DOHH2 (cell line): ENCODE data around the gene MEIOB.

Experiments
- H3F3A ChIP-seq: fragments of 200-600 bp; sonication (generic), shearing (Covaris generic); 2 replicates; pipeline ENCODE4 v1.6.0; 2016; ENCODE audit warnings: antibody characterized with exemption, mild to moderate bottlenecking; ENCODE audit not compliant: control insufficient read depth, insufficient read depth
- H3K27ac ChIP-seq: fragments of 200-600 bp; sonication (generic); 2 replicates; pipeline ENCODE4 v1.5.1; 2014; ENCODE audit warnings: low read depth, mild to moderate bottlenecking, low read length, moderate library complexity
- H3K27me3 ChIP-seq: fragments of 200-600 bp; sonication (generic); 2 replicates; pipeline ENCODE4 v1.6.1; 2014; ENCODE audit warnings: mild to moderate bottlenecking, low read length, mixed read lengths; ENCODE audit not compliant: control insufficient read depth
- H3K36me3 ChIP-seq: fragments of 200-600 bp; sonication (generic); 2 replicates; pipeline ENCODE4 v1.6.1; 2014; ENCODE audit warnings: mild to moderate bottlenecking, low read length, moderate library complexity, mixed read lengths; ENCODE audit not compliant: control insufficient read depth
- H3K4me1 ChIP-seq: fragments of 200-600 bp; sonication (generic); 2 replicates; pipeline ENCODE4 v1.6.1; 2014; ENCODE audit warnings: mild to moderate bottlenecking, low read length, mixed read lengths; ENCODE audit not compliant: control insufficient read depth
- H3K4me2 ChIP-seq: fragments of 200-600 bp; sonication (generic); 2 replicates; pipeline ENCODE4 v1.6.0; 2014; ENCODE audit warnings: mild to moderate bottlenecking, low read length, moderate library complexity
- H3K4me3 ChIP-seq: fragments of 200-600 bp; sonication (generic); 2 replicates; pipeline ENCODE4 v1.5.1; 2014; ENCODE audit warnings: mild to moderate bottlenecking, low read length, mixed read lengths
- H3K79me2 ChIP-seq: fragments of 200-600 bp; sonication (generic); 2 replicates; pipeline ENCODE4 v1.6.1; 2014; ENCODE audit warnings: mild to moderate bottlenecking, low read length, mixed read lengths; ENCODE audit not compliant: control insufficient read depth
- H3K9me2 ChIP-seq: fragments of 200-600 bp; sonication (generic); replicated peaks from 2 replicates; pipeline ENCODE4 v1.6.1; 2014; ENCODE audit warnings: mild to moderate bottlenecking, low read length, mixed read lengths; ENCODE audit not compliant: control insufficient read depth
- H3K9me3 ChIP-seq: fragments of 200-600 bp; sonication (generic); 2 replicates; pipeline ENCODE4 v1.6.1; 2014; ENCODE audit warnings: antibody characterized with exemption, low read length, mixed read lengths; ENCODE audit not compliant: control insufficient read depth, insufficient read depth
- H4K20me1 ChIP-seq: fragments of 200-600 bp; sonication (generic); 2 replicates; pipeline ENCODE4 v1.6.0; 2014; ENCODE audit warnings: low read depth, mild to moderate bottlenecking, antibody characterized with exemption, low read length, moderate library complexity; ENCODE audit not compliant: control insufficient read depth, insufficient read depth
- EZH2phosphoT487 ChIP-seq: fragments of 200-600 bp; sonication (generic); IDR thresholded peaks from 2 replicates; pipeline ENCODE4 v1.6.1; 2017; ENCODE audit warnings: borderline replicate concordance, mild to moderate bottlenecking, antibody characterized with exemption, low read length, moderate library complexity, mixed read lengths
- TF ChIP-seq, protein P1 (sequence below): fragments of 200-600 bp; sonication (generic); IDR thresholded peaks from one replicate; pipeline ENCODE4 v1.5.1; 2014; ENCODE audit warnings: antibody characterized with exemption, mild to moderate bottlenecking, low read depth, low read length; ENCODE audit not compliant: poor library complexity, severe bottlenecking

Gene MEIOB

DNA sequence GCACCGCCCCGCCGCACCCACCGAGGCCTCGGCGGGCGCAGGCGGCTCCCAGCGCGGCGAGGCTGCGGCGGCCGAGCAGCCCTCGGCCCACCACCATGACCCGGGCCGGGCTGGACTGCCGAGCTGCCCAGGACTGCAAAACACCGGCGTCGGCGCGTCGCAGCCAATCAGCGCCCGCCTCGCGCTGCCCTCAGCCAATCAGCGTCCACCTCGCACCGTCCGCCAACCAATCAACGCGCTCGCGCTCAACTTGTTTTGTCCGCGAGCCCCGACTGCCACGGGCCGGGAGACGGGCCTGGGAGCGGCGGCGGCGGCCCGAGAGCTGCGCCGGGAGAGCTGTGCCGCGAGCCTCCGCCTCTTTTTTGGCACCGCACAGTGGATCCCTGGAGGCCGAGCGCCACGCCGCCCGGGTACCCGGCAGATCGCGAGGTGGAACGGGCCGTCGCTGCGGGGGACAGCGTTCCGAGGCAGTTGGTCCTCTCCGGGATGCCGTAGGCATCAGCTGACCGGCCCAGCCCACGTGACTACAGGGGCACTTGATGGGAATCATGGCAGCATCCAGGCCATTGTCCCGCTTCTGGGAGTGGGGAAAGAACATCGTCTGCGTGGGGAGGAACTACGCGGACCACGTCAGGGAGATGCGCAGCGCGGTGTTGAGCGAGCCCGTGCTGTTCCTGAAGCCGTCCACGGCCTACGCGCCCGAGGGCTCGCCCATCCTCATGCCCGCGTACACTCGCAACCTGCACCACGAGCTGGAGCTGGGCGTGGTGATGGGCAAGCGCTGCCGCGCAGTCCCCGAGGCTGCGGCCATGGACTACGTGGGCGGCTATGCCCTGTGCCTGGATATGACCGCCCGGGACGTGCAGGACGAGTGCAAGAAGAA lies 45.0 kb downstream of the MEIOB start, which contains the start of the genes FAHD1 and HAGH:
Gene FAHD1, plus strand, starts transcription at position 516 of the 883 bp plus-strand sequence. Its CDS starts 33 bp downstream, at position 549.
Gene HAGH, minus strand, starts transcription at position 135 of the 883 bp plus-strand sequence. Its CDS starts 38 bp downstream, at position 97.
- TF ChIP-seq EZH2phosphoT487: no peak
- TF ChIP-seq, protein P1, sequence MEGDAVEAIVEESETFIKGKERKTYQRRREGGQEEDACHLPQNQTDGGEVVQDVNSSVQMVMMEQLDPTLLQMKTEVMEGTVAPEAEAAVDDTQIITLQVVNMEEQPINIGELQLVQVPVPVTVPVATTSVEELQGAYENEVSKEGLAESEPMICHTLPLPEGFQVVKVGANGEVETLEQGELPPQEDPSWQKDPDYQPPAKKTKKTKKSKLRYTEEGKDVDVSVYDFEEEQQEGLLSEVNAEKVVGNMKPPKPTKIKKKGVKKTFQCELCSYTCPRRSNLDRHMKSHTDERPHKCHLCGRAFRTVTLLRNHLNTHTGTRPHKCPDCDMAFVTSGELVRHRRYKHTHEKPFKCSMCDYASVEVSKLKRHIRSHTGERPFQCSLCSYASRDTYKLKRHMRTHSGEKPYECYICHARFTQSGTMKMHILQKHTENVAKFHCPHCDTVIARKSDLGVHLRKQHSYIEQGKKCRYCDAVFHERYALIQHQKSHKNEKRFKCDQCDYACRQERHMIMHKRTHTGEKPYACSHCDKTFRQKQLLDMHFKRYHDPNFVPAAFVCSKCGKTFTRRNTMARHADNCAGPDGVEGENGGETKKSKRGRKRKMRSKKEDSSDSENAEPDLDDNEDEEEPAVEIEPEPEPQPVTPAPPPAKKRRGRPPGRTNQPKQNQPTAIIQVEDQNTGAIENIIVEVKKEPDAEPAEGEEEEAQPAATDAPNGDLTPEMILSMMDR: no peak
- Histone ChIP-seq H3K4me3 (peak within 1 kb of the TSS; percentile 91), H3K4me1 (peaks cover 24% of the 10 kb centered on the region), H3K27ac (no peak within 1 kb of the TSS), H3K4me2 (peak within 1 kb of the TSS; percentile 94), H3K36me3 (no peaks in the 10 kb centered on the region), H3F3A (peaks cover 10% of the 10 kb centered on the region; the same call in 1 of the 2 replicates), H3K9me2 (no peaks in the 10 kb centered on the region), H3K27me3 (no peaks in the 10 kb centered on the region), H4K20me1 (0 out of 2 replicates have a peak, but pooled peaks cover 3% of the 10 kb centered on the region), H3K79me2 (peaks cover 27% of the 10 kb centered on the region), H3K9me3 (no peaks in the 10 kb centered on the region)

DNA sequence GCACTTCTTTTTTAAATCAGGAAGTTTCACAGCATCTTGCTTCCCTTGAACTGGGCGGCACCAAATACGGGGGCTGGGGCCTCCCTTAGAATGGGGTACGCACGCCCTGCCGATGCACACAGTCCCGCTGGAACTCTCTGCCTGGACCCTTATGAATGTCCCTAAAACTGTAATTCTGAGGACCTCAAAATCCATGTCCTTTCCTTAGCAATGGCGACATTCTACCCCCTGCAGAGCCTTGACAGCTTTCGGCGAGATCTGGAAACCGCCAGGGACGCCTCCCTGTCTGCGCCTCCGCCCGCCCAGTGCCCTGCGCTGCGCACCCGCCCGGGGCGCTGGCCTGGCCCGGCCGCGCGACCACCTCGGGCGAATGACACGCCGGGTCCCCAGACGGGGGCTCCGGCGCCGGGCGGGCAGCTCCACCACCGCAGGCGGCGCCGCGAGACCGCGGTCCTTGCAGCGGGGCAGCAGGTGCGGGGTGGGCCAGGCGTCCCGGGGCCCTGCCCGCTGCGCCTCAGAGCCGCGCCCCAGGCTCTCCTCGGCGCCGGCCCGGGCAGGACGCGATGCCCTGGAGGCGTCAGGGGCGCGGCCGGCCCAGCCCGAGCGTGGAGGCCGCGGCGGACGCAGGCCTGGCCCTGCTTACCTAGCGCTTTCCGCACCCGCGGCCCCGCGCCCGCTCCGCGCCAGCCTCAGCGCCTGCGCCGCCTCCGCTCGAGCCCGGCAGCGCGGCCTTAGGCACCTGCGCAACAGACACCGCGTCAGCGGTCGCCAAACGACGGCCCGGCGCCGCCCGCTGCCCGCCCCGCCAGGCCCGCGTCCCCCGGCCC lies 45.9 kb downstream of the MEIOB start:
- H3K4me3 ChIP-seq: peak overlapping the region; percentile 91
- no peak for TF ChIP-seq EZH2phosphoT487
- TF ChIP-seq, protein P1: no peak
- H3K27ac ChIP-seq: no peak overlapping the region
- H4K20me1 ChIP-seq: 0 out of 2 replicates have a peak, but pooled peaks cover 3% of the 10 kb centered on the region
- peaks cover 27% of the 10 kb centered on the region for H3K79me2 ChIP-seq
- no peaks in the 10 kb centered on the region for H3K27me3 ChIP-seq
- peaks cover 10% of the 10 kb centered on the region; the same call in 1 of the 2 replicates for H3F3A ChIP-seq
- H3K9me3 ChIP-seq: no peaks in the 10 kb centered on the region
- no peaks in the 10 kb centered on the region for H3K36me3 ChIP-seq
- H3K4me2 ChIP-seq: peak overlapping the region; percentile 94
- H3K9me2 ChIP-seq: no peaks in the 10 kb centered on the region
- H3K4me1 ChIP-seq: peaks cover 24% of the 10 kb centered on the region

DNA sequence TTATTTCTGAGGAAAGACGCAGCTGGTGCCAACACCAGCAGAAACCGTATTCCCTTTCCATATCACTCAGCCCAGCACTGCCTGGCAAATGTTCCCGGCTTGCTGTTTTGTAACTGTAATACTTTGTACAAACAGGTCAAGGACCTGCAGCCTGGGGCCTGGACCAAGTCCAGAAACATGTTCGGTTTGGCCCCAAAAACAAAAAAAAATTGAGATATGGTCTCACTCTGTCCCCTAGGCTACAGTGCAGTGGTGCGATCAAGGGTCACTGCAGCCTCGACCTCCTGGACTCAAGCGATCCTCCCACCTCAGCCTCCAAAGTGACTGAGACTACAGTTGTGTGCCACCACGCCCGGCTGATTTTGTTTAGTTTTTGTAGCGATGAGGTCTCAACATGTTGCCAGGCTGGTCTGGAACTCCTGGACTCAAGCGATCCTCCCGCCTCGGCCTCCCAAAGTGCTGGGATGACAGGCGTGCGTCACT lies 46.5 kb downstream of the MEIOB start:
- Histone ChIP-seq H3K27me3 (no peaks in the 10 kb centered on the region), H3F3A (peaks cover 10% of the 10 kb centered on the region; the same call in 1 of the 2 replicates), H3K27ac (no peak overlapping the region), H3K36me3 (no peaks in the 10 kb centered on the region), H3K4me2 (peak overlapping the region; percentile 94), H3K4me3 (peak overlapping the region; percentile 91), H4K20me1 (0 out of 2 replicates have a peak, but pooled peaks cover 3% of the 10 kb centered on the region), H3K79me2 (peaks cover 27% of the 10 kb centered on the region), H3K9me2 (no peaks in the 10 kb centered on the region), H3K4me1 (peaks cover 24% of the 10 kb centered on the region), H3K9me3 (no peaks in the 10 kb centered on the region)
- TF ChIP-seq, protein P1: no peak
- TF ChIP-seq EZH2phosphoT487: no peak
